ENCODE measurements around the gene DIAPH1. TPM values are rescaled to one million over a fixed set of nuclear protein-coding genes. Genes with fewer than 3 reads are reported as not detected.

The DIAPH1 gene
- total RNA-seq, 1 donor from 2014 or later: 64.1 TPM

DNA sequence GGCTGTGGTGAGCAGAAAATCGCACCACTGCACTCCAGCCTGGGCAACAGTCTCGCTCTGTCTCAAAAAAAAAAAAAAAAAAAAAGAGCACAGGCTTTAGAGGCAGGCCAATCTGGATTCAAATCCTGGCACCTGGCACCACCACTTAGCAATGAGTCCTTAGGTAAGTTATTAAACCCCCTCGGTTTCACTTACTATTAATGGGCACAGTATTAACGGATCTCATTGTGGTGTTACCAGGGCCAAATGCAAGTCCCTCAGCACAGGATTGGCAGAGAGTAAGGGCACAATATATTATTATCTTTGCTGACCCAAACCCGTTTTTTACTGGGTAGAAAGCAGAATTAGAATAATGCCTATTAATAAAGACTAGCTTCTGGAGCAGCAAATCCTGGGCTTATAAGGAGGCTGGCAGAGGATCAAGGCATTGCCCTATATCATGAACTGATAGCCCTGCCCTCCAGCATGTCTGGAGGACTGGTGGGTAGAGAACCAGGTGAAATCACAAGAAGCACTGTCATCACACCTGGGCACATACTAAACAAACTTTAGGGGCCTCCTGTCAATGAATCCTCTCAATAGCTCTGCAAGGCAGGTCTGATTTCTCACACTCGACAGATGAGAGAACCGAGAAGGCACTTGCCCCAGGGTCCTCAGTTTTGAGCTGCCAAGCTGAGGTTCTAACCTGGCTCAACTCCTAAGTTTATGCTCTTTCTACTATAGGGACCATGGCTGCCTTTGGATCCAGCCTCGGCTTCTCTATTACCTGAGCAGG is 112.2 kb downstream of the DIAPH1 start:
- peak overlapping the region; percentile 94 for H3K27ac ChIP-seq
- DNase-seq (ENCODE audit: extremely low spot score in 2 of 2): no peak
- H3K27me3 ChIP-seq: no peaks in the 10 kb centered on the region
- H3K36me3 ChIP-seq: peaks cover 3 to 20% of the 10 kb centered on the region in 2 donors
- peaks cover 40% of the 10 kb centered on the region for H3K4me1 ChIP-seq
- intact Hi-C loops (cut with DNase I): no loop called here
- no peak for TF ChIP-seq POLR2A (IDR thresholded peaks at IDR 0.05)
- TF ChIP-seq POLR2AphosphoS5 (IDR thresholded peaks at IDR 0.05; ENCODE audit: insufficient read depth in 1 of 2, low read depth in 1 of 2): no peak
- H3K4me3 ChIP-seq: no peak overlapping the region
- no peaks in the 10 kb centered on the region for H3K9me3 ChIP-seq

DNA sequence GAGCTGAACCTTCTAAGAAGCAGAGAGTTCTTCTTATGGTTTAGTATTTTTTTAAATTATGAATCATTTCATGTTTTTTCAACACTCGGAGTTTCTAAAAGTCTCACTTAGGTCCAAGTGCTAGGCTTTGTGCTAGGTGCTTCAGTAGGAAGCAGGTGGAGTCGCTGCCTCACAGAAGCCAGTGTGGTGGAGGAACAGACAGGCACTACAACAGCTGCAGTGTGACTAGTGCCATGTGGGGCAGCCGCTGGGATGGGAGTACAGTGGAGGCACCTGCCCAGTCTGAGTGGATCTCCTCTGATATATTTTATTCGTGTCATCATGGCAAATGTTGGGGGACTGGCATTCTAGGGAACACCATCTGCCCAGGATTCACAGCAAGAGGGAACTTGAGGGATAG is 114.6 kb downstream of the DIAPH1 start:
- peaks cover 0 to 17% of the 10 kb centered on the region in 2 donors for H3K36me3 ChIP-seq
- no peak overlapping the region for H3K4me3 ChIP-seq
- intact Hi-C loops (cut with DNase I): no loop called here
- no peaks in the 10 kb centered on the region for H3K9me3 ChIP-seq
- no peaks in the 10 kb centered on the region for H3K27me3 ChIP-seq
- TF ChIP-seq, protein P1, sequence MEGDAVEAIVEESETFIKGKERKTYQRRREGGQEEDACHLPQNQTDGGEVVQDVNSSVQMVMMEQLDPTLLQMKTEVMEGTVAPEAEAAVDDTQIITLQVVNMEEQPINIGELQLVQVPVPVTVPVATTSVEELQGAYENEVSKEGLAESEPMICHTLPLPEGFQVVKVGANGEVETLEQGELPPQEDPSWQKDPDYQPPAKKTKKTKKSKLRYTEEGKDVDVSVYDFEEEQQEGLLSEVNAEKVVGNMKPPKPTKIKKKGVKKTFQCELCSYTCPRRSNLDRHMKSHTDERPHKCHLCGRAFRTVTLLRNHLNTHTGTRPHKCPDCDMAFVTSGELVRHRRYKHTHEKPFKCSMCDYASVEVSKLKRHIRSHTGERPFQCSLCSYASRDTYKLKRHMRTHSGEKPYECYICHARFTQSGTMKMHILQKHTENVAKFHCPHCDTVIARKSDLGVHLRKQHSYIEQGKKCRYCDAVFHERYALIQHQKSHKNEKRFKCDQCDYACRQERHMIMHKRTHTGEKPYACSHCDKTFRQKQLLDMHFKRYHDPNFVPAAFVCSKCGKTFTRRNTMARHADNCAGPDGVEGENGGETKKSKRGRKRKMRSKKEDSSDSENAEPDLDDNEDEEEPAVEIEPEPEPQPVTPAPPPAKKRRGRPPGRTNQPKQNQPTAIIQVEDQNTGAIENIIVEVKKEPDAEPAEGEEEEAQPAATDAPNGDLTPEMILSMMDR (IDR thresholded peaks at IDR 0.05): no peak
- TF ChIP-seq POLR2AphosphoS5 (IDR thresholded peaks at IDR 0.05; ENCODE audit: insufficient read depth in 1 of 2, low read depth in 1 of 2): no peak
- no peak for TF ChIP-seq POLR2A (IDR thresholded peaks at IDR 0.05)
- DNase-seq (ENCODE audit: extremely low spot score in 2 of 2): no peak
- H3K27ac ChIP-seq: no peak overlapping the region
- H3K4me1 ChIP-seq: peaks cover 28% of the 10 kb centered on the region

DNA sequence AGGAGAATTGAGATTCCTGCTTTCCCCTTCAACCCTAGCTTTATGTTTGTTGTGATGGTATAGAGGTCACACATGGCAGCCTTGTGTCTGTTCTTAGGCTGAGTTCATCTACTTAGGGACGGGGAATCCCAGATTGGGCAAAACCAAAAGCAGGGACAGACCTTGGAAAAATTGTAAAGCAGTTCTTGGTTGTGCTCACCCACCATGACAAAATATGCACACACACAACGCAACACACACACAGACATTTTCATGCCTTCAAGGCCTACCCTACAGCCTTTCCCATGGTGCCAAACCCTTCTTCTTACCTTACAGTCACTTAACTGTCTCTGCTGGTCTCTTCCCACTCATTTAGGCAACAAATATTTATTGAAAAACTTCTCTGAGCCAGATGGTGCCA is 115.1 kb downstream of the DIAPH1 start:
- DNase-seq (ENCODE audit: extremely low spot score in 2 of 2): no peak
- no peak for TF ChIP-seq POLR2A (IDR thresholded peaks at IDR 0.05)
- TF ChIP-seq, protein P1 (IDR thresholded peaks at IDR 0.05): no peak
- TF ChIP-seq POLR2AphosphoS5 (IDR thresholded peaks at IDR 0.05; ENCODE audit: insufficient read depth in 1 of 2, low read depth in 1 of 2): no peak
- no peak overlapping the region for H3K4me3 ChIP-seq
- H3K36me3 ChIP-seq: peaks cover 0 to 17% of the 10 kb centered on the region in 2 donors
- no peaks in the 10 kb centered on the region for H3K9me3 ChIP-seq
- H3K4me1 ChIP-seq: peaks cover 23% of the 10 kb centered on the region
- H3K27ac ChIP-seq: no peak overlapping the region
- H3K27me3 ChIP-seq: no peaks in the 10 kb centered on the region
- intact Hi-C loops (cut with DNase I): no loop called here

DNA sequence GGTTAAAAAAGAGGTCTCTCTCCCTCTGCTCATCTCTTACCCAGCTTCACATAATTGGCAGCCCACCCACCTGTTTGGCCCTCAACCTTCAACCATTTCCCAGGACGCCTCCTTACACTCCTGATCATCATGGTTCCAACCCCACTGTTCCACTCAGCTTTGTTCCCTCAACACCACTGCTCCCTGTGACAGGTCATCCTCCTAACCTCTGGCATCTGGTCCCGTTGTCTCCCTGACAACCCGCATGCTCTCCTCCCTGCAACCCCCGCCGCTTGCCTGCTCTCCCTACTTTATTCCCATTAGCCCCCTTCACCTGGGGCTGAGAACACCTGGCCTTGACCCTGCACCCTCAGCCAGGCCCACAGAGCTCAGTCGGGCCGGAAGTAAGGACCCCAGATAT is 117.0 kb downstream of the DIAPH1 start:
- H3K4me1 ChIP-seq: peaks cover 3% of the 10 kb centered on the region
- intact Hi-C loops (cut with DNase I): no loop called here
- peaks cover 0 to 17% of the 10 kb centered on the region in 2 donors for H3K36me3 ChIP-seq
- no peak overlapping the region for H3K4me3 ChIP-seq
- TF ChIP-seq POLR2A (IDR thresholded peaks at IDR 0.05) (no peak), POLR2AphosphoS5 (IDR thresholded peaks at IDR 0.05; ENCODE audit: insufficient read depth in 1 of 2, low read depth in 1 of 2) (no peak)
- TF ChIP-seq, protein P1 (IDR thresholded peaks at IDR 0.05): no peak
- no peak overlapping the region for H3K27ac ChIP-seq
- no peak for DNase-seq (ENCODE audit: extremely low spot score in 2 of 2)
- H3K9me3 ChIP-seq: no peaks in the 10 kb centered on the region
- H3K27me3 ChIP-seq: no peaks in the 10 kb centered on the region

DNA sequence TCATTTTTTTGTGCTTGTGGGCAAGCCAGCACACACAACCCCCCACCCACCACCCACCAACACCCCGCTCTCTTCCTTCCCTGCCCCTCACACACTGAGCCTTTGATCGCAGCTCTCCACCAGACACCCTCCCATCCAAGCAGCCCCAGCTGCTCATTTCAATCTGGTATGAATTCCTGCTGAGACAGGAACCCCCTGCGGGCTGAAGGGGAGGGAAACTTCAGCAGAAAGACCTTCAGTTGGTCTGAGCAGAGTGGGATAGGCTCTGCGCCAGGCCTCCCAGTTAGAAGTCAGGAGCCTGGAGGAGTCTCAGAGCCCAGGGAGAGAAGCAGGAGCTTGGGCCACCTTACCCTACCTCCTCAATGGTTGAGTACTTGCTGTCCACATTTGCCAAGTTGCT is 122.8 kb downstream of the DIAPH1 start:
- TF ChIP-seq POLR2AphosphoS5 (IDR thresholded peaks at IDR 0.05; ENCODE audit: insufficient read depth in 1 of 2, low read depth in 1 of 2) (no peak), POLR2A (IDR thresholded peaks at IDR 0.05) (no peak)
- TF ChIP-seq, protein P1 (IDR thresholded peaks at IDR 0.05): no peak
- no peak for DNase-seq (ENCODE audit: extremely low spot score in 2 of 2)
- H3K36me3 ChIP-seq: peaks cover 0 to 4% of the 10 kb centered on the region in 2 donors
- H3K4me3 ChIP-seq: no peak overlapping the region
- H3K27me3 ChIP-seq: no peaks in the 10 kb centered on the region
- H3K4me1 ChIP-seq: peaks cover 44% of the 10 kb centered on the region
- no peaks in the 10 kb centered on the region for H3K9me3 ChIP-seq
- intact Hi-C loops (cut with DNase I): no loop called here
- no peak overlapping the region for H3K27ac ChIP-seq

Measured in vagina (tissue), 2 donors.